K562 (cell line): ENCODE measurements around the gene ERI2. TPM values are rescaled to one million over a fixed set of nuclear protein-coding genes. Genes with fewer than 3 reads are reported as not detected.

Source experiments
- GABPB2 ChIP-seq: fragments of 250-450 bp; sonication (Bioruptor Pico); conservative IDR thresholded peaks from 2 replicates; pipeline ENCODE4 v1.5.1; 2021; ENCODE audit warnings: mild to moderate bottlenecking
- MBD2 ChIP-seq: sonication (generic); IDR thresholded peaks from 2 replicates; pipeline ENCODE4 v1.6.1; 2016; ENCODE audit warnings: low read depth, borderline replicate concordance
- MEIS2 ChIP-seq: fragments of 450-650 bp; IDR thresholded peaks from 2 replicates; pipeline ENCODE4 v1.6.1; 2014; ENCODE audit warnings: mild to moderate bottlenecking; ENCODE audit not compliant: partially characterized antibody
- MYNN ChIP-seq, 2 experiments: sonication (generic); formaldehyde crosslinking in 1 of 2; IDR thresholded peaks; 2 replicates each; pipeline versions ENCODE4 v1.5.0 to v1.6.1; 2016 to 2020; ENCODE audit warnings: antibody characterized with exemption in 1 of 2, missing genetic modification reagents in 1 of 2
- NEUROD1 ChIP-seq: fragments of 150-350 bp; IDR thresholded peaks from 2 replicates; pipeline ENCODE4 v1.6.1; 2014; ENCODE audit warnings: borderline replicate concordance, low read length, low read depth; ENCODE audit not compliant: partially characterized antibody
- SMAD1 ChIP-seq: fragments of 150-350 bp; IDR thresholded peaks from 2 replicates; pipeline ENCODE4 v1.6.1; 2014; ENCODE audit warnings: low read length, low read depth; ENCODE audit not compliant: partially characterized antibody
- SMAD2 ChIP-seq: fragments of 150-350 bp; IDR thresholded peaks from 2 replicates; pipeline ENCODE4 v1.6.1; 2014; ENCODE audit warnings: low read depth, mild to moderate bottlenecking, low read length
- SMAD3 ChIP-seq: fragments of 450-650 bp; formaldehyde crosslinking; conservative IDR thresholded peaks from 2 replicates; pipeline ENCODE4 v1.4.0; 2020; ENCODE audit warnings: mild to moderate bottlenecking
- YY1 ChIP-seq, 3 experiments: IDR thresholded peaks; 2 replicates each; pipeline ENCODE4 v1.6.1; 2011; ENCODE audit warnings: low read length in 2 of 3, mild to moderate bottlenecking in 2 of 3, moderate library complexity in 2 of 3, borderline replicate concordance in 1 of 3, control low read depth in 1 of 3, low read depth in 1 of 3; ENCODE audit not compliant: insufficient read depth in 3 of 3, insufficient replicate concordance in 2 of 3, control insufficient read depth in 1 of 3, insufficient read length in 1 of 3; ENCODE audit errors: extremely low read depth in 1 of 3
- ZKSCAN3 ChIP-seq: fragments of 250-450 bp; sonication (Bioruptor Pico); IDR thresholded peaks from 2 replicates; pipeline ENCODE4 v1.4.0; 2020
- ZNF197 ChIP-seq: fragments of 200-800 bp; sonication (Bioruptor generic); IDR thresholded peaks from 2 replicates; pipeline ENCODE4 v1.6.1; 2016; ENCODE audit warnings: low read depth, missing genetic modification characterization, missing compliant biosample characterization
- ZNF324 ChIP-seq: fragments of 250-450 bp; sonication (Bioruptor Pico); IDR thresholded peaks from 2 replicates; pipeline ENCODE4 v1.4.0; 2020; ENCODE audit warnings: mild to moderate bottlenecking
- ZNF668 ChIP-seq: fragments of 250-450 bp; sonication (Bioruptor Pico); IDR thresholded peaks from 2 replicates; pipeline ENCODE4 v1.8.0; 2022; ENCODE audit warnings: mild to moderate bottlenecking, inconsistent platforms
- polyA plus RNA-seq, 8 experiments: library from polyadenylated mRNA; depleted of rRNA in 4 of 8; stranded (reverse) in 5 of 8; unstranded in 3 of 8; fragments of >200 nt; fragmentation: Nextera tagmentation in 2 of 8; fragmentation: Illumina TruSeq in 1 of 8; extraction: Ambion mirVana in 2 of 8; extraction: Trizol in 1 of 8; gene quantifications; 2 replicates each; pipeline versions ENCODE4 v1.2.1 to v1.2.3, GENCODE V29; 2011 to 2014; ENCODE audit warnings: inconsistent platforms in 1 of 8, missing spikeins in 1 of 8
- total RNA-seq, 7 experiments: library from RNA; depleted of rRNA in 6 of 7; stranded (reverse); fragments of >200 nt in 6 of 7; fragmentation: Illumina TruSeq in 2 of 7; extraction: Trizol in 2 of 7; gene quantifications; 2 replicates each; pipeline versions ENCODE4 v1.2.1 to v1.2.3, GENCODE V29; 2011 to 2021; ENCODE audit warnings: low replicate concordance in 1 of 7
- TF ChIP-seq, protein P1 (sequence below): sonication (generic); formaldehyde crosslinking; IDR thresholded peaks from 2 replicates; pipeline ENCODE4 v1.8.0; 2023; ENCODE audit warnings: mild to moderate bottlenecking, missing genetic modification reagents
- TF ChIP-seq, protein P2 (sequence below): fragments of 450-650 bp; IDR thresholded peaks from 2 replicates; pipeline ENCODE4 v1.7.0; 2016; ENCODE audit warnings: borderline replicate concordance
- TF ChIP-seq, protein P3 (sequence below): fragments of 450-650 bp; formaldehyde crosslinking; IDR thresholded peaks from 2 replicates; pipeline ENCODE4 v1.4.0; 2022; ENCODE audit warnings: mild to moderate bottlenecking, moderate library complexity
- TF ChIP-seq, protein P4 (sequence below): fragments of 250-450 bp; sonication (Bioruptor Pico); IDR thresholded peaks from 2 replicates; pipeline ENCODE4 v1.5.0; 2020; ENCODE audit warnings: mild to moderate bottlenecking
- TF ChIP-seq, protein P5 (sequence below): fragments of 250-450 bp; sonication (Bioruptor Pico); IDR thresholded peaks from 2 replicates; pipeline ENCODE4 v1.6.1; 2021; ENCODE audit warnings: mild to moderate bottlenecking

Gene ERI2
- total and polyA plus RNA-seq, 9 of the 15 experiments (the other 6 are each of a cell fraction or from before 2014, with no cell fraction given), result 23.3 to 57.0 (median 48.1) TPM

DNA sequence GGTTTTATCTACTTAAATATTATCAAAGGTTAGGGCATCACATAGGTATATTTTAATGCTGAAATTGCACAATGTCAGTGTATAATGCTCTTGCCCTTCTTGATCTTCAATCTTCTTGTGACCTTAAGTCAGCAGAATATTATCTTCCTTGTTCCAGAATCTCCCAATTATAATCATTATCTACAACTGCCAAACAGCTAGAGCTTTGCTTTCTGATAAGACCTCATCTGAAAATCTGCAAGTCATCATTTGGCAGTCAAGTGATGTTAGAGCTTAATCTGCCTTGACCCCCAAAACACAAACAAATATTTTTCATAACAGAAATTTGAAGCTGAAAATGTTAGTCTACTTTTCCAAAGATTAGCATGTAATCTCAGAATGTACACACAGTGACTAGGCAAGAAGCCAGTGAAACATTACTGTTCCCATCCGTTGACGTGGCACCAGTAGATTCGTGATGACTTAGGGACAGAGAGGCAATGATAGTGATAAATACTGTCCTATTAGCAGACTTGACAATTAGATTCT, 19.8 kb upstream of the ERI2 start (continued):
- TF ChIP-seq MEIS2 (peak; percentile 72), NEUROD1 (peak; percentile 37), ZNF197 (CRISPR knock-in tag) (no peak), YY1 (IDR thresholded peaks at IDR 0.05; ENCODE audit: borderline replicate concordance in 1 of 3, control insufficient read depth in 1 of 3, extremely low read depth in 1 of 3, insufficient read depth in 3 of 3, insufficient read length in 1 of 3, insufficient replicate concordance in 2 of 3, low read depth in 1 of 3, low read length in 2 of 3) (no peak), GABPB2 (CRISPR knock-in tag) (no peak), SMAD1 (no peak), SMAD3 (peak; percentile 90), ZNF668 (CRISPR knock-in tag) (no peak), SMAD2 (no peak), MYNN (IDR thresholded peaks at IDR 0.05) (no peak), MYNN (CRISPR knock-in tag; IDR thresholded peaks at IDR 0.05) (no peak), ZNF324 (CRISPR knock-in tag) (no peak), ZKSCAN3 (CRISPR knock-in tag) (no peak), MBD2 (peak; percentile 19; the same call in 1 of the 2 replicates)
- TF ChIP-seq, protein P1, sequence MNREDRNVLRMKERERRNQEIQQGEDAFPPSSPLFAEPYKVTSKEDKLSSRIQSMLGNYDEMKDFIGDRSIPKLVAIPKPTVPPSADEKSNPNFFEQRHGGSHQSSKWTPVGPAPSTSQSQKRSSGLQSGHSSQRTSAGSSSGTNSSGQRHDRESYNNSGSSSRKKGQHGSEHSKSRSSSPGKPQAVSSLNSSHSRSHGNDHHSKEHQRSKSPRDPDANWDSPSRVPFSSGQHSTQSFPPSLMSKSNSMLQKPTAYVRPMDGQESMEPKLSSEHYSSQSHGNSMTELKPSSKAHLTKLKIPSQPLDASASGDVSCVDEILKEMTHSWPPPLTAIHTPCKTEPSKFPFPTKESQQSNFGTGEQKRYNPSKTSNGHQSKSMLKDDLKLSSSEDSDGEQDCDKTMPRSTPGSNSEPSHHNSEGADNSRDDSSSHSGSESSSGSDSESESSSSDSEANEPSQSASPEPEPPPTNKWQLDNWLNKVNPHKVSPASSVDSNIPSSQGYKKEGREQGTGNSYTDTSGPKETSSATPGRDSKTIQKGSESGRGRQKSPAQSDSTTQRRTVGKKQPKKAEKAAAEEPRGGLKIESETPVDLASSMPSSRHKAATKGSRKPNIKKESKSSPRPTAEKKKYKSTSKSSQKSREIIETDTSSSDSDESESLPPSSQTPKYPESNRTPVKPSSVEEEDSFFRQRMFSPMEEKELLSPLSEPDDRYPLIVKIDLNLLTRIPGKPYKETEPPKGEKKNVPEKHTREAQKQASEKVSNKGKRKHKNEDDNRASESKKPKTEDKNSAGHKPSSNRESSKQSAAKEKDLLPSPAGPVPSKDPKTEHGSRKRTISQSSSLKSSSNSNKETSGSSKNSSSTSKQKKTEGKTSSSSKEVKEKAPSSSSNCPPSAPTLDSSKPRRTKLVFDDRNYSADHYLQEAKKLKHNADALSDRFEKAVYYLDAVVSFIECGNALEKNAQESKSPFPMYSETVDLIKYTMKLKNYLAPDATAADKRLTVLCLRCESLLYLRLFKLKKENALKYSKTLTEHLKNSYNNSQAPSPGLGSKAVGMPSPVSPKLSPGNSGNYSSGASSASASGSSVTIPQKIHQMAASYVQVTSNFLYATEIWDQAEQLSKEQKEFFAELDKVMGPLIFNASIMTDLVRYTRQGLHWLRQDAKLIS (CRISPR knock-in tag), result 0 out of 2 replicates have a peak, but pooled peaks have one; percentile 53
- TF ChIP-seq, protein P2, sequence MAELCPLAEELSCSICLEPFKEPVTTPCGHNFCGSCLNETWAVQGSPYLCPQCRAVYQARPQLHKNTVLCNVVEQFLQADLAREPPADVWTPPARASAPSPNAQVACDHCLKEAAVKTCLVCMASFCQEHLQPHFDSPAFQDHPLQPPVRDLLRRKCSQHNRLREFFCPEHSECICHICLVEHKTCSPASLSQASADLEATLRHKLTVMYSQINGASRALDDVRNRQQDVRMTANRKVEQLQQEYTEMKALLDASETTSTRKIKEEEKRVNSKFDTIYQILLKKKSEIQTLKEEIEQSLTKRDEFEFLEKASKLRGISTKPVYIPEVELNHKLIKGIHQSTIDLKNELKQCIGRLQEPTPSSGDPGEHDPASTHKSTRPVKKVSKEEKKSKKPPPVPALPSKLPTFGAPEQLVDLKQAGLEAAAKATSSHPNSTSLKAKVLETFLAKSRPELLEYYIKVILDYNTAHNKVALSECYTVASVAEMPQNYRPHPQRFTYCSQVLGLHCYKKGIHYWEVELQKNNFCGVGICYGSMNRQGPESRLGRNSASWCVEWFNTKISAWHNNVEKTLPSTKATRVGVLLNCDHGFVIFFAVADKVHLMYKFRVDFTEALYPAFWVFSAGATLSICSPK, result no peak
- TF ChIP-seq, protein P3, sequence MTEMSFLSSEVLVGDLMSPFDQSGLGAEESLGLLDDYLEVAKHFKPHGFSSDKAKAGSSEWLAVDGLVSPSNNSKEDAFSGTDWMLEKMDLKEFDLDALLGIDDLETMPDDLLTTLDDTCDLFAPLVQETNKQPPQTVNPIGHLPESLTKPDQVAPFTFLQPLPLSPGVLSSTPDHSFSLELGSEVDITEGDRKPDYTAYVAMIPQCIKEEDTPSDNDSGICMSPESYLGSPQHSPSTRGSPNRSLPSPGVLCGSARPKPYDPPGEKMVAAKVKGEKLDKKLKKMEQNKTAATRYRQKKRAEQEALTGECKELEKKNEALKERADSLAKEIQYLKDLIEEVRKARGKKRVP (CRISPR knock-in tag), result peak; percentile 72
- TF ChIP-seq, protein P4, sequence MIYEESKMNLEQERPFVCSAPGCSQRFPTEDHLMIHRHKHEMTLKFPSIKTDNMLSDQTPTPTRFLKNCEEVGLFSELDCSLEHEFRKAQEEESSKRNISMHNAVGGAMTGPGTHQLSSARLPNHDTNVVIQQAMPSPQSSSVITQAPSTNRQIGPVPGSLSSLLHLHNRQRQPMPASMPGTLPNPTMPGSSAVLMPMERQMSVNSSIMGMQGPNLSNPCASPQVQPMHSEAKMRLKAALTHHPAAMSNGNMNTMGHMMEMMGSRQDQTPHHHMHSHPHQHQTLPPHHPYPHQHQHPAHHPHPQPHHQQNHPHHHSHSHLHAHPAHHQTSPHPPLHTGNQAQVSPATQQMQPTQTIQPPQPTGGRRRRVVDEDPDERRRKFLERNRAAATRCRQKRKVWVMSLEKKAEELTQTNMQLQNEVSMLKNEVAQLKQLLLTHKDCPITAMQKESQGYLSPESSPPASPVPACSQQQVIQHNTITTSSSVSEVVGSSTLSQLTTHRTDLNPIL, result no peak
- TF ChIP-seq, protein P5, sequence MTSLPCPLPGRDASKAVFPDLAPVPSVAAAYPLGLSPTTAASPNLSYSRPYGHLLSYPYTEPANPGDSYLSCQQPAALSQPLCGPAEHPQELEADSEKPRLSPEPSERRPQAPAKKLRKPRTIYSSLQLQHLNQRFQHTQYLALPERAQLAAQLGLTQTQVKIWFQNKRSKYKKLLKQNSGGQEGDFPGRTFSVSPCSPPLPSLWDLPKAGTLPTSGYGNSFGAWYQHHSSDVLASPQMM (CRISPR knock-in tag), result no peak
